ENCODE data around the gene SHFL.

The SHFL gene

GRCh38 chr19:10085641-10086590, at the start of gene SHFL:
Gene SHFL, plus strand, starts transcription at chr19:10086317. Its CDS starts 111 bp downstream, at chr19:10086428.
- DNase-seq (ENCODE audit: low read depth in 2 of 2): peak; percentile 71 to 73

GRCh38 chr19:10036601-10037071, 49.5 kb upstream of the SHFL start:
- no peak for DNase-seq (ENCODE audit: low read depth in 2 of 2)

GRCh38 chr19:10037367-10037766, 48.8 kb upstream of the SHFL start:
- DNase-seq (ENCODE audit: low read depth in 2 of 2): no peak

- no peak for DNase-seq (ENCODE audit: low read depth in 2 of 2)
Observed at GRCh38 chr19:10037809-10038208, 48.3 kb upstream of the SHFL start.

GRCh38 chr19:10043286-10043927, 42.7 kb upstream of the SHFL start:
- DNase-seq (ENCODE audit: low read depth in 2 of 2): no peak

GRCh38 chr19:10044390-10044789, 41.7 kb upstream of the SHFL start:
- no peak for DNase-seq (ENCODE audit: low read depth in 2 of 2)

GRCh38 chr19:10045371-10045770, 40.7 kb upstream of the SHFL start:
- no peak for DNase-seq (ENCODE audit: low read depth in 2 of 2)

GRCh38 chr19:10049626-10050025, 36.5 kb upstream of the SHFL start:
- DNase-seq (ENCODE audit: low read depth in 2 of 2): no peak

- DNase-seq (ENCODE audit: low read depth in 2 of 2): no peak
Observed at GRCh38 chr19:10052602-10053360, 33.3 kb upstream of the SHFL start.

- no peak for DNase-seq (ENCODE audit: low read depth in 2 of 2)
Observed at GRCh38 chr19:10061717-10062310, 24.3 kb upstream of the SHFL start.

GRCh38 chr19:10068205-10068604, 17.9 kb upstream of the SHFL start:
- DNase-seq (ENCODE audit: low read depth in 2 of 2): no peak

- DNase-seq (ENCODE audit: low read depth in 2 of 2): no peak
Observed at GRCh38 chr19:10069046-10069445, 17.1 kb upstream of the SHFL start.

GRCh38 chr19:10070730-10071446, 15.2 kb upstream of the SHFL start:
- no peak for DNase-seq (ENCODE audit: low read depth in 2 of 2)

- DNase-seq (ENCODE audit: low read depth in 2 of 2): no peak
Observed at GRCh38 chr19:10074153-10074552, 12.0 kb upstream of the SHFL start.

- no peak for DNase-seq (ENCODE audit: low read depth in 2 of 2)
Observed at GRCh38 chr19:10076535-10076934, 9.6 kb upstream of the SHFL start.

GRCh38 chr19:10078329-10078728, 7.8 kb upstream of the SHFL start:
- no peak for DNase-seq (ENCODE audit: low read depth in 2 of 2)

GRCh38 chr19:10079031-10079453, 7.1 kb upstream of the SHFL start:
- DNase-seq (ENCODE audit: low read depth in 2 of 2): no peak

GRCh38 chr19:10083911-10084310, 2.2 kb upstream of the SHFL start:
- DNase-seq (ENCODE audit: low read depth in 2 of 2): no peak

- no peak for DNase-seq (ENCODE audit: low read depth in 2 of 2)
Observed at GRCh38 chr19:10084803-10085202, 1.3 kb upstream of the SHFL start.

GRCh38 chr19:10086591-10087192, 575 bp downstream of the SHFL start:
- peak in 1 of 2 donors; percentile 48 for DNase-seq (ENCODE audit: low read depth in 2 of 2)
